PFSK-1 (cell line): Measurements from ENCODE around the gene RIPOR2.

ENCODE experiments used
- FOXP2 ChIP-seq: optimal IDR thresholded peaks from 2 replicates; pipeline ENCODE3; 2011; ENCODE audit warnings: borderline replicate concordance, control low read depth, inconsistent platforms; ENCODE audit not compliant: insufficient read depth; ENCODE audit errors: extremely low read length, extremely low read depth
- POLR2AphosphoS5 ChIP-seq: IDR thresholded peaks from 2 replicates; pipeline ENCODE4 v1.6.1; 2012; ENCODE audit warnings: low read depth, mild to moderate bottlenecking, control low read depth, low read length, moderate library complexity
- SIN3A ChIP-seq: IDR thresholded peaks from 2 replicates; pipeline ENCODE4 v1.6.1; 2012; ENCODE audit warnings: mild to moderate bottlenecking, low read length, moderate library complexity, borderline replicate concordance; ENCODE audit not compliant: insufficient read depth
- TAF1 ChIP-seq: IDR thresholded peaks from 2 replicates; pipeline ENCODE4 v1.6.1; 2012; ENCODE audit warnings: low read length, control low read depth, borderline replicate concordance; ENCODE audit not compliant: insufficient read depth
- TF ChIP-seq, protein P1 (sequence below), 2 experiments: IDR thresholded peaks; 2 replicates each; pipeline versions ENCODE4 v1.6.1 to v1.8.0; 2011 to 2012; ENCODE audit warnings: low read depth in 2 of 2, low read length in 2 of 2, control low read depth in 1 of 2, inconsistent platforms in 1 of 2, mild to moderate bottlenecking in 1 of 2, moderate library complexity in 1 of 2; ENCODE audit not compliant: insufficient read depth in 1 of 2

Gene RIPOR2

DNA sequence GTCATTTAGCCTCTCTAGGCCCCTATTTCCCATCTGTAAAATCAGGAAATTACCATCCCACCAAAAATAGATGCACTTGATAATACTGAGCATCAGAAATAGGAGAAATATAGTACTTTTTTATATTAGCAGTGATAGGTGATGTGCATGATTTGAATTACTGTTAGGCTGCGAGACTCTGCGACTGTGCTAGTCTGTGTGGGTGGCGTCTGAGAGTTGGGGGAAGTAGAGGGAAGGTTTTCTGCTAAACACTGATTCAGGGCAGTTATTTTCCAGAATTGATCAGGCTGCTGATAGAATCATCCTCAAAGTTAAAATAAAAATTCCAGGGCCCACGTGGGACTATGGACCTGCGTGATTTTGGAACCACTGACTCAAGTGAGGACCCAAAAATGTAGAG lies 76.6 kb downstream of the RIPOR2 start:
- TF ChIP-seq SIN3A = no peak
- TF ChIP-seq FOXP2 = no peak
- TF ChIP-seq, protein P1, sequence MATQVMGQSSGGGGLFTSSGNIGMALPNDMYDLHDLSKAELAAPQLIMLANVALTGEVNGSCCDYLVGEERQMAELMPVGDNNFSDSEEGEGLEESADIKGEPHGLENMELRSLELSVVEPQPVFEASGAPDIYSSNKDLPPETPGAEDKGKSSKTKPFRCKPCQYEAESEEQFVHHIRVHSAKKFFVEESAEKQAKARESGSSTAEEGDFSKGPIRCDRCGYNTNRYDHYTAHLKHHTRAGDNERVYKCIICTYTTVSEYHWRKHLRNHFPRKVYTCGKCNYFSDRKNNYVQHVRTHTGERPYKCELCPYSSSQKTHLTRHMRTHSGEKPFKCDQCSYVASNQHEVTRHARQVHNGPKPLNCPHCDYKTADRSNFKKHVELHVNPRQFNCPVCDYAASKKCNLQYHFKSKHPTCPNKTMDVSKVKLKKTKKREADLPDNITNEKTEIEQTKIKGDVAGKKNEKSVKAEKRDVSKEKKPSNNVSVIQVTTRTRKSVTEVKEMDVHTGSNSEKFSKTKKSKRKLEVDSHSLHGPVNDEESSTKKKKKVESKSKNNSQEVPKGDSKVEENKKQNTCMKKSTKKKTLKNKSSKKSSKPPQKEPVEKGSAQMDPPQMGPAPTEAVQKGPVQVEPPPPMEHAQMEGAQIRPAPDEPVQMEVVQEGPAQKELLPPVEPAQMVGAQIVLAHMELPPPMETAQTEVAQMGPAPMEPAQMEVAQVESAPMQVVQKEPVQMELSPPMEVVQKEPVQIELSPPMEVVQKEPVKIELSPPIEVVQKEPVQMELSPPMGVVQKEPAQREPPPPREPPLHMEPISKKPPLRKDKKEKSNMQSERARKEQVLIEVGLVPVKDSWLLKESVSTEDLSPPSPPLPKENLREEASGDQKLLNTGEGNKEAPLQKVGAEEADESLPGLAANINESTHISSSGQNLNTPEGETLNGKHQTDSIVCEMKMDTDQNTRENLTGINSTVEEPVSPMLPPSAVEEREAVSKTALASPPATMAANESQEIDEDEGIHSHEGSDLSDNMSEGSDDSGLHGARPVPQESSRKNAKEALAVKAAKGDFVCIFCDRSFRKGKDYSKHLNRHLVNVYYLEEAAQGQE (IDR thresholded peaks at IDR 0.05; ENCODE audit: insufficient read depth in 1 of 2, low read depth in 2 of 2, low read length in 2 of 2) = no peak
- TF ChIP-seq POLR2AphosphoS5 = no peak
- TF ChIP-seq TAF1 = no peak

DNA sequence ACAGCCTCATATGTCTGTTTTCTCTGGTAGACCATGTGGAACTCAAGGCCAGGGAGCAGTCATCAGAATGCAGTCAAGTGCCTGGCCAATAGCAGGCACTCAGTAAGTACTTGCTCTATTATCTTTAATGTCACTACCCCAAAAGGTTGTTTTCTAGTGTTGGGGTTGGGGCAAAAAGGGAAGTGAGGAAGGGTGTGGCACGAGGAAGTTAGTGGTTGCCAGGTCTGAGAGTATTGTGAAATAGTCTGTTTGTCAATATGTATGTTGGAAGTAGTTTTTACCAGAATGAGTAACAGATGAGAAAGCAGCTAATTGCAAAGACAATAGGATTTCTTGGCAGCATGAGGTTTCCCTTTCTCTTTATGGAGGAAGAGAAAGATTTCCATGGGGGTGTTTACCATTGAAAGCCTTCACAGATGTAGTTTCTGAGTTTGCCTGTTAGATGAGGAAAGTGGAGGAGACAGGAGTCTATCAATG lies 77.5 kb downstream of the RIPOR2 start:
- no peak for TF ChIP-seq TAF1
- TF ChIP-seq FOXP2 = no peak
- no peak for TF ChIP-seq POLR2AphosphoS5

DNA sequence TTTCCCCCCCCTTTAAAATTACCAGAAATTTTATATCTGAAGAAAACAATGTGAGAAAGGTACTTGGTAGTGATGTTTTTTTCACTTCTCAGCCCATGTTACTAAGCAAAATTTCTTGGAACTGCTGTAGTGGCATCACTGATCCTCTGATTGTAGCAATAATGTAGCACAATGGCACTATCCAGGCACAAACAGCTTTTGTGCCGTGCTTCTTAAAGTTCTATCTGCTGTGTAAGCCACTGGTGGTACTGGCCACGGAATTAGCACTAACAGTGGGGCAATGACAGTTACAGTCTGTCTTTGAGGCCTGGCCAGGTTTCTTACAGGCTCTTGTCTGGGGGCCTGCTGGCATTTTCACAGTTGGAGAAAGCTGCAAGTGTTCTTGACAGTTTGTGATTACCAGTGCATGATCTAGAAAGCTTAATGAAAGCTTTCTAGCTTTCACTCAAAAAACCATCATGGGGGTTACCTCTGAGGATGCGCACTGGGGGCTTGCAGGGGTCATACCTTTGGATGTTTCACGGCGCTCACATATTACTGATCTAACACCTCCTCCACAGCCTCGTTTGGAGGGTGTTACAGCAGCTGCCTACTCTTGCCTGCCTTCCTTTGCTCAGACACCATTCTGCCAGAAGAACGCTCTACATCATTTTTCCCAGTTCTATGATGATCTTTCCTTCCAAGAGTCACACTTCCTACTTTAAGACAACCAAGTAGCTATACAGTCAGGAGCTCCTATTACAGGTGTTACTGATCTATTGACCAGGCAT lies 78.7 kb downstream of the RIPOR2 start:
- no peak for TF ChIP-seq SIN3A
- TF ChIP-seq POLR2AphosphoS5 = no peak
- TF ChIP-seq, protein P1 (IDR thresholded peaks at IDR 0.05; ENCODE audit: insufficient read depth in 1 of 2, low read depth in 2 of 2, low read length in 2 of 2) = no peak
- no peak for TF ChIP-seq TAF1
- no peak for TF ChIP-seq FOXP2

DNA sequence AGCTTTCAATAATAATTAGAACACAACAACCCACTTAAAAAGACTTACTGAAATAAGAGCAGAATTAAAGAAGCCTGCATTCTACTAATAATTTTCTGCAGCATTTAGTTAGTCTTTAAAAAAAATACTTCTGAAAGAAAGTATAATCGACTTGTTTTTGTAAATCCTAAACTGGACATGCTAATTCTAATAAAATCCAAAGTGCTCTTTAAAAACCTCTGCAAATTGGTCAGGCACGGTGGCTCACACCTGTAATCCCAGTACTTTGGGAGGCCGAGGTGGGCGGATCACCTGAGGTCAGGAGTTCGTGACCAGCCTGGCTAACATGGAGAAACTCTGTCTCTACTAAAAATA lies 79.5 kb downstream of the RIPOR2 start:
- TF ChIP-seq POLR2AphosphoS5 (no peak), SIN3A (no peak), TAF1 (no peak), FOXP2 (no peak)
- TF ChIP-seq, protein P1 (IDR thresholded peaks at IDR 0.05; ENCODE audit: insufficient read depth in 1 of 2, low read depth in 2 of 2, low read length in 2 of 2) = no peak

DNA sequence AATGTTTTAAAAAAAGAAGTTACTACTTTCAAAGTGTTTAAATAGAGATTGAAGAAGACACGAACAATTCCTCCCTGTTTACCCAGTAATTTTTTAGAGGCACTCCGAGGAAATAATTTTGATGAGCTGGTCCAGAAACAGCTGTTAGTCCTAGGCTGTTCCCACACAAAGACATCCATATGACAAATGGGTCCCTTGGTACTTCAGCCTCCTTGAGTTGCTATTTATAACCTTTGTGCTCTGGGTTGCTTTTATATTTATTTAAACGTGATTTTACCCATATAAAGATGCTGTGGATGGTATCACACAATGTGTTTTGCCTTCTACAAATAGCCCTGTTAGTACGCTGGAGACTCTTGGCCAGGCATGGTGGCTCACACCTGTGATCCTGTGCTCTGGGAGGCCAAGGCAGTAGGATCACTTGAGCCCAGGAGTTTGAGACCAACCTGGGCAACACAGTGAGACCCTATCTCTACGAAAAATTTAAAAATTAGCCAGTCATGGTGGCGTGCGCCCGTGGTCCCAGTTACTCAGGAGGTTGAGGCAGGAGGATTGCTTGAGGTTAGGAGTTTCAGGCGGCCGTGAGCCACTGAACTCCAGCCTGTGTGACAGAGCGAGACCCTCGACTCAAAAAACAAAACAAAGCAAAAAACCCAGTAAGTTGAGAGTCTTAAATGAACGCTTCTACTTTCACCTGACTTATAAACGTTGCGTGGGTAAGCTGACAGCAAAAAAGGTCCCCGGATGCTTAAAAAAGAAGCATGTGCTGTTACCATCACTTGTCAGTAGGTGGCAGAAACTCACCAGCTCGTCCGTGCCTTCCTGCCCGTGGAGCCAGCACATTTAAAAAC lies 80.1 kb downstream of the RIPOR2 start:
- no peak for TF ChIP-seq TAF1
- TF ChIP-seq SIN3A = no peak
- no peak for TF ChIP-seq FOXP2
- TF ChIP-seq POLR2AphosphoS5 = no peak

DNA sequence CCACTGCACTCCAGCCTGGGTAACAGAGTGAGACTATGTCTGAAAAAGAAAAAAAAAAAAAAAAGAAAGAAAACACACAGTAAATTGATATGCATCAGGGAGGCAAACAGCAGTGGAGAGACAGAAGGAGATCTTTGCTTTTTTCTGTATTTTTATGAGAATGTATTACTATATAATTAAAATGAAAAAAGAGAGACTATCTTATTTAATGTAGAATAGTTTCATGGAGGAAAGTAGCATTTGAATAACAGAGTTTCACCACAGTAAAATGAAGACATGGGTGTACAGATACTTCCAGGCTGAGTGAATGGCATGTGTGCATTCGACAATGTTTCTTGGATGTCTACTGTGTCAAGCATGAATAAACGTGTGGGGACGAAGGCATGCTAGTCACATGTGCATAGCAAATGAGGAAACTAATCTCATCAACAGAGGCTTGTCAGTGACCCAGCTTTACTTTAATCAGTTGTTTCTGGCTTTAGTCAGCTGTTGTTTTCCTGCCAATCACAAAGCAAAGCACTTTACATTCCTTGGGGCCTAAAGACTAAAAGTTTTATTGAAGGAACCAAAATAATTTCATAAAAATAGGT lies 81.6 kb downstream of the RIPOR2 start:
- TF ChIP-seq FOXP2 = no peak
- no peak for TF ChIP-seq POLR2AphosphoS5
- TF ChIP-seq TAF1 = no peak
- TF ChIP-seq SIN3A = no peak
- TF ChIP-seq, protein P1 (IDR thresholded peaks at IDR 0.05; ENCODE audit: insufficient read depth in 1 of 2, low read depth in 2 of 2, low read length in 2 of 2) = no peak
